Esophagus (tissue), 2 donors: Measurements from ENCODE around the gene MFAP2. TPM values are rescaled to one million over a fixed set of nuclear protein-coding genes. Genes with fewer than 3 reads are reported as not detected.

Source experiments
- H3K27ac ChIP-seq, 2 donors: one replicate each; pipeline ENCODE4 v1.5.1; 2013; ENCODE audit warnings: low read depth in 2 of 2, mild to moderate bottlenecking in 2 of 2, inconsistent platforms in 1 of 2, low read length in 1 of 2, moderate library complexity in 1 of 2
- H3K27me3 ChIP-seq, 2 donors: one replicate each; pipeline ENCODE4 v1.6.1; 2013; ENCODE audit warnings: low read length in 2 of 2, control low read depth in 1 of 2, mild to moderate bottlenecking in 1 of 2; ENCODE audit not compliant: insufficient read depth in 2 of 2, control insufficient read depth in 1 of 2
- H3K36me3 ChIP-seq, 2 donors: one replicate each; pipeline ENCODE4 v1.6.1; 2013; ENCODE audit warnings: low read length in 1 of 2; ENCODE audit not compliant: control insufficient read depth in 2 of 2, insufficient read depth in 2 of 2
- H3K4me1 ChIP-seq, 2 donors: one replicate each; pipeline ENCODE4 v1.6.1; 2013; ENCODE audit warnings: low read length in 1 of 2; ENCODE audit not compliant: control insufficient read depth in 2 of 2, insufficient read depth in 2 of 2
- H3K4me3 ChIP-seq, 2 donors: one replicate each; pipeline ENCODE4 v1.5.1; 2013; ENCODE audit warnings: low read length in 2 of 2, mild to moderate bottlenecking in 2 of 2, low read depth in 1 of 2, moderate library complexity in 1 of 2
- H3K9me3 ChIP-seq, 2 donors: one replicate each; pipeline ENCODE4 v1.6.1; 2013; ENCODE audit warnings: mild to moderate bottlenecking in 2 of 2, low read depth in 1 of 2, low read length in 1 of 2, moderate library complexity in 1 of 2; ENCODE audit not compliant: control insufficient read depth in 2 of 2, insufficient read depth in 1 of 2
- WGBS, 2 donors: extraction: QIAGEN DNeasy Blood & Tissue Kit; methylation state at CpG; one replicate each; pipeline ENCODE4 v1.1.7; 2013; 5-methylcytosine and 5-hydroxymethylcytosine counted together
- polyA plus RNA-seq, 2 donors: library from polyadenylated mRNA; stranded (reverse); fragments of 200-250 nt; gene quantifications; one replicate each; pipeline ENCODE4 v1.2.3, GENCODE V29; 2013
- donor health status: healthy with polysubstance abuse.
- donor health status: Bipolar disorder and iron deficiency.

The MFAP2 gene
- polyA plus RNA-seq, 2 donors = 1.5 to 1.9 TPM

GRCh38 chr1:17020502-17020901 lies 40.1 kb upstream of the MFAP2 start:
- Histone ChIP-seq H3K36me3 (peaks cover 19 to 46% of the 10 kb centered on the region in 2 donors), H3K27me3 (no peaks in the 10 kb centered on the region), H3K9me3 (no peaks in the 10 kb centered on the region), H3K4me1 (peaks cover 2 to 3% of the 10 kb centered on the region in 2 donors), H3K27ac (no peak overlapping the region), H3K4me3 (no peak overlapping the region)
- 95 to 96% methylated on average over 2 of the region's 2 CpGs for WGBS, 2 donors

DNA sequence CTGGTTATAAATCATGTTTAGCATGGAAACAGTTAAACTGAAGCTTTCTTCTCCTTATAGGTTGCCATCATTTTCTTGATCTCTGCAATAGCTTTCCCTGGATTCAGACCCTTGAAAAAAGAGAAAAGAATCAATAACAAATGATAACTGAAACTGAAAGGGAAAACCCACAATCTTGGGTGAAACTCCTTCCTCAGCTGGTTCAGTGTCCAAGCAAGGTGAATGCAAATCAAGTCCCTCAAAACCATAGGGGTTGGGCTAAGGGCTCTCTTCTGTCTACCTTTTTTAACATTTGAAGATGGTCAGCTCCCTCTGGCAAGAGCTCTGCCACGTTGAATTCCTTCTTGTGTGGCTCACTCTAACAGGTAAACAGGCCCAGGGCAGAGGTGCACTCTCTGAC lies 38.4 kb upstream of the MFAP2 start:
- no peaks in the 10 kb centered on the region for H3K9me3 ChIP-seq
- peaks cover 18 to 39% of the 10 kb centered on the region in 2 donors for H3K36me3 ChIP-seq
- WGBS, 2 donors = 30% methylated on average over 1 of the region's 1 CpG
- H3K4me1 ChIP-seq = peaks cover 2 to 3% of the 10 kb centered on the region in 2 donors
- no peak overlapping the region for H3K27ac ChIP-seq
- no peaks in the 10 kb centered on the region for H3K27me3 ChIP-seq
- no peak overlapping the region for H3K4me3 ChIP-seq

- H3K36me3 ChIP-seq = peaks cover 8 to 28% of the 10 kb centered on the region in 2 donors
- no peak overlapping the region for H3K27ac ChIP-seq
- WGBS, 2 donors = 91 to 93% methylated on average over 7 of the region's 7 CpGs
These were observed 37.0 kb upstream of the MFAP2 start for GRCh38 chr1:17017435-17017834.

GRCh38 chr1:17016317-17016661 lies 35.9 kb upstream of the MFAP2 start:
- 44 to 57% methylated on average over 5 of the region's 5 CpGs for WGBS, 2 donors

More at GRCh38 chr1:17017435-17017834, 37.0 kb upstream of the MFAP2 start:
- H3K4me1 ChIP-seq = peaks cover 2 to 9% of the 10 kb centered on the region in 2 donors
- no peaks in the 10 kb centered on the region for H3K9me3 ChIP-seq
- no peak overlapping the region for H3K4me3 ChIP-seq
- H3K27me3 ChIP-seq = no peaks in the 10 kb centered on the region

DNA sequence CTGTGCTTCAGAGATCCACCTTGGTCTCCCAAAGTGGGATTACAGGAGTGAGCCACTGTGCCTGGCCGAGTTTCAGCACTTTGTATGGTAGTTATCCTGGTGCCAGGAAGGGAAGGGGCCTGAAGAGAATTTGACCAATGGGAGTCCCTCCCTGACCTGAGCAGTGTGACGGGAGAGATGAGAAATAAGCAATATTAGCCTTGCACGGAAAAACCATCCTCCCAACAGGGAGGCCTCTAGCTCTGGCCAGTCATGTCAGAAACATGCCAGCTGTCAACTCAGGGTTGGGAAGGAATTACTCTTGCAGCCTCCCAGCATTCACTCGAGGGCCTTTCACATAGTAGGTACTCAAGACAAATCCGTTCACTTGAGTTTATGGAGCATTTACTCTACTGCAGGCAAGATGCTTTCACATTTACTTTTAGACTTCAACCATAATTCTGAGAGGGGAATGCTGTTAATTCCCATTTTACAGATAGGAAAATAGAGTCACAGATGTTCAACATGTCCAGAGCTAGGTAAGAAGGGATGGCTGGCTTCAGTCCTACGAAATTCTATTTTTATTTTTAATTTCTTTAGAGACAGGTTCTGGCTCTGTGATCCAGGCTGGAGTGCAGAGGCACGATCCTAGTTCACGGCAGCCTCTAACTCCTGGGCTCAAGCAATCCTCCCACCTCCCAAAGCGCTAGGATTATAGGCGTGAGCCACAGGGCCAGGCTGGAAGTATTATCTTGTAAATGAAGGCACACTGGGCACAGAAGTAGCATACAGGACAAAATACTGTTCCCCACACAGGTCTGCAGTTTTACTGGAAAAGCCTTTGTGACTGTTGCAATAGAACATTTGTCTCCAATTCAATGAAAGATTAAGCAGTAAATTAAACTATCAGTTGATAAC lies 34.5 kb upstream of the MFAP2 start:
- 78 to 79% methylated on average over 10 of the region's 10 CpGs for WGBS, 2 donors
- Histone ChIP-seq H3K9me3 (no peaks in the 10 kb centered on the region), H3K4me1 (peaks cover 7 to 23% of the 10 kb centered on the region in 2 donors), H3K27ac (no peak overlapping the region), H3K4me3 (no peak overlapping the region), H3K36me3 (peaks cover 6 to 8% of the 10 kb centered on the region in 2 donors), H3K27me3 (no peaks in the 10 kb centered on the region)

More at GRCh38 chr1:17016317-17016661, 35.9 kb upstream of the MFAP2 start:
- Histone ChIP-seq H3K36me3 (peaks cover 8 to 21% of the 10 kb centered on the region in 2 donors), H3K9me3 (no peaks in the 10 kb centered on the region), H3K4me1 (peaks cover 2 to 12% of the 10 kb centered on the region in 2 donors), H3K27me3 (no peaks in the 10 kb centered on the region), H3K27ac (no peak overlapping the region), H3K4me3 (no peak overlapping the region)

GRCh38 chr1:17013491-17014320 lies 33.3 kb upstream of the MFAP2 start:
- Histone ChIP-seq H3K27ac (no peak overlapping the region), H3K27me3 (no peaks in the 10 kb centered on the region), H3K9me3 (no peaks in the 10 kb centered on the region), H3K4me3 (no peak overlapping the region), H3K36me3 (peaks cover 5 to 6% of the 10 kb centered on the region in 2 donors), H3K4me1 (peaks cover 9 to 24% of the 10 kb centered on the region in 2 donors)
- 80 to 84% methylated on average over 13 of the region's 13 CpGs for WGBS, 2 donors

DNA sequence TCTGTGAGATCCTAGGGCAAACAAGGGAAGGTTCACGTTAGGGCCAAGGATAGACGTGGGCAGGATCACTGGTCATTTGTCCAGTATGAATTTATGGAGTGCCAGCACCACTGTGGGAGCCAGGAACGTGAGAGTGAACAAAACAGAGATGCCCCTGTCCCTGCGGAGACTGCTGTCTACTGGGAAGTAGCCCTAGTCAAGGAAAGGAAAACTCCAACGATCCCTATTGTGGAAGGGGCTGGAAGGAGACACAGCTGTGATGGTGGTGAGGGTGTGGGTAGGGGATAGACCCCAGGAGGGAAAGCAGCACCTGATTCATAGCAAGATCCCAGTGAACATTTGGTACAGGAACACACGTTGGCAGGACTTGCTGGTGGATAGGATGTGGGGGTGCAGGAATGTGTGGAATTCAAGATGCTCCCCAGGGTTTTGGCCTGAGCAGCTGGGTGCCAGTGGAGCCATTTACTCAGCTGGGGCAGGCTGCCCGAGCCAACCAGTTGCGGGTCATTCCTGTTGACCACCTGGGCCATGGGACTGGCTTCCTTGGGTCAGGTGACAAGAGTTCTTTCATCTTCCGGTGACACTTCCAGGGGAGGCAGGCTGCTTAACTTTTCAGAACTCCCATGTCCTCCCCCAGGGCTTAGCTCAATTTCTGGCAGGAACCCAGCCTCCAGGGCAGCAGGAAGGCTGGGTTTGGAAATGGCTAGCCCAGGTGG lies 32.5 kb upstream of the MFAP2 start:
- Histone ChIP-seq H3K4me1 (peaks cover 9 to 24% of the 10 kb centered on the region in 2 donors), H3K27ac (no peak overlapping the region), H3K9me3 (no peaks in the 10 kb centered on the region), H3K4me3 (no peak overlapping the region), H3K27me3 (no peaks in the 10 kb centered on the region), H3K36me3 (peaks cover 0 to under 1% of the 10 kb centered on the region in 2 donors)
- WGBS, 2 donors = 70 to 71% methylated on average over 9 of the region's 9 CpGs

DNA sequence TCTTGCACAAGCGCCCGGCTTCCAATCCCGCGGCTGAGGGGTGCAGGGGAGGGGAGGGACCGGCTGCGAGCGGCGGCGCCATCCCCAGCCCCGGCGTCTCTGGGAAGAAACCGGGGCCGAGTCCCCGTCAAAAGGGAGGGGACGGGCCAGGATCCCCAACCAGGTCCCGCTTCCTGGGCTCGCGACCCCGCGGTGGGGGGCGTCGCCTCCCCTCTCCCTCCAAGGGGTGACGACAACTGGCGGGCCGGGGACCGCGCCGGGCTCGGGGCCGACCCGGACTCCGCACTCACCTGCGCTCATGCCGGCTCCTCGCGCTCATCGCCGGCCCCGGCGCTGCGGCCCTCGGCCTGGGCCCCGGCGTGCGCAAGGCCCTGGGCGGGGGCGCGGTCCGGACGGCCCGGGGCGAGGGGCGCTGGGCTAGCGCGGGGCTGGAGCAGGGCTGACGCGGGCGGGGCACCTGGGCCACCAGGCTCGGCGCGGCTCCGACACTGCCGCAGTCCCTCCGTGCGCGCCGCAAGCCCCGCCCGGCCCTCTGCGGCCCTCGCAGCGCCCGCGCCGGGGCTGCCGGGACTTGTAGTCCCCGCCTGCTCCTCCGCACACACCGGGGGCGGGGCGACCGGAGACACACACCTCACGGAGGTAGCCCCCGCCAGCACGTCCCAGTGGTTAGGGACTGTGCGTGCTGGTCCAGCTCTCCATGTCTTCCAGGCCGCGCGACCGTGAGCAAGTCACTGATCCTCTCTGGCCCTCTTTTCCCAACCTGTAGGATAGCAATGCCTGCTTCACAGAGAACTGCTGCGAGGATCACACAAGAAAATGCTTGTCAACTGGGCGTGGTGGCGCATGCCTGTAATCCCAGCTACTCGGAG lies 31.3 kb upstream of the MFAP2 start, which contains the start of gene ATP13A2:
ATP13A2 (minus strand) TSS at position 490 of the 869 bp plus-strand sequence; CDS start at position 300, 190 bp downstream.
- WGBS, 2 donors = 1% methylated on average over 70 to 94 of the region's 94 CpGs
- Histone ChIP-seq H3K4me1 (peaks cover 9 to 24% of the 10 kb centered on the region in 2 donors), H3K27ac (peak within 1 kb of the TSS; percentile 18 to 74), H3K9me3 (no peaks in the 10 kb centered on the region), H3K36me3 (no peaks in the 10 kb centered on the region), H3K4me3 (peak within 1 kb of the TSS; percentile 72 to 83), H3K27me3 (no peaks in the 10 kb centered on the region)
